ENCODE data around the gene FATE1. TPM values are rescaled to one million over a fixed set of nuclear protein-coding genes. Genes with fewer than 3 reads are reported as not detected.

FATE1 gene
- total RNA-seq, 2 experiments from 2014 or later, result not detected

DNA sequence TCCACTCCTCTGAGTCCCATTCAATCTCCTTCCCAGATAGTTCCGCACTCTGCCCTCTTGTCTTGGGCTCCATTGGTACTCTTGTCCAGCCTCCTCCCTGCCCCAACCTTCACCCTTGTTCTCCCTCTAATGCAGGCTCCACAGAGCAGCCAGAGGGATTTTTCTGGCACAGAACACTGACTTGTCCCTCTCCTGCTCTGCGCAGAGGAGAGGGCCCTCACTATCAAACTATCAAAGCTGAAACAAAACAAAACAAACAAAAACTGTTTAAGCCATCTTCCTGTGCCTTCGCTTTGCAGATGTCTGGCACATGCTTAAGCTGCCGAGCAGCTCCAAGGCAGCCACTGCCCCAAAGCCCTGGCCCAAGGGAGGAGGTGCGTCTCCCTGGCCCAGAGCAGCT lies 21.7 kb downstream of the FATE1 start:
- Histone ChIP-seq H3K4me1 (ENCODE audit: insufficient read depth, low read length) (no peaks in the 10 kb centered on the region), H3K4me3 (ENCODE audit: low read length) (no peak overlapping the region), H3K27me3 (ENCODE audit: control insufficient read depth in 1 of 2, insufficient read depth in 2 of 2, low read length in 2 of 2) (no peaks in the 10 kb centered on the region), H3K9me3 (ENCODE audit: control insufficient read depth in 1 of 2, insufficient read depth in 1 of 2, low read length in 2 of 2) (no peaks in the 10 kb centered on the region), H3K36me3 (ENCODE audit: insufficient read depth, low read length) (no peaks in the 10 kb centered on the region), H3K27ac (ENCODE audit: low read depth in 1 of 2, low read length in 2 of 2) (no peak overlapping the region)
- no peaks in the 10 kb centered on the region for H3K36me3 Mint-ChIP-seq (ENCODE audit: low read depth)
- no peaks in the 10 kb centered on the region for H3K9me3 Mint-ChIP-seq
- no peak overlapping the region for H3K27ac Mint-ChIP-seq
- CTCF ChIA-PET, result no interaction called here
- intact Hi-C loops (cut with DNase I, micrococcal nuclease), result no loop called here
- no peak for DNase-seq
- POLR2A ChIA-PET, result no interaction called here
- peaks cover 20% of the 10 kb centered on the region for H3K27me3 Mint-ChIP-seq
- H3K4me3 Mint-ChIP-seq, result no peak overlapping the region
- no peak for ATAC-seq (ENCODE audit: poor library complexity)
- TF ChIP-seq, protein P1, sequence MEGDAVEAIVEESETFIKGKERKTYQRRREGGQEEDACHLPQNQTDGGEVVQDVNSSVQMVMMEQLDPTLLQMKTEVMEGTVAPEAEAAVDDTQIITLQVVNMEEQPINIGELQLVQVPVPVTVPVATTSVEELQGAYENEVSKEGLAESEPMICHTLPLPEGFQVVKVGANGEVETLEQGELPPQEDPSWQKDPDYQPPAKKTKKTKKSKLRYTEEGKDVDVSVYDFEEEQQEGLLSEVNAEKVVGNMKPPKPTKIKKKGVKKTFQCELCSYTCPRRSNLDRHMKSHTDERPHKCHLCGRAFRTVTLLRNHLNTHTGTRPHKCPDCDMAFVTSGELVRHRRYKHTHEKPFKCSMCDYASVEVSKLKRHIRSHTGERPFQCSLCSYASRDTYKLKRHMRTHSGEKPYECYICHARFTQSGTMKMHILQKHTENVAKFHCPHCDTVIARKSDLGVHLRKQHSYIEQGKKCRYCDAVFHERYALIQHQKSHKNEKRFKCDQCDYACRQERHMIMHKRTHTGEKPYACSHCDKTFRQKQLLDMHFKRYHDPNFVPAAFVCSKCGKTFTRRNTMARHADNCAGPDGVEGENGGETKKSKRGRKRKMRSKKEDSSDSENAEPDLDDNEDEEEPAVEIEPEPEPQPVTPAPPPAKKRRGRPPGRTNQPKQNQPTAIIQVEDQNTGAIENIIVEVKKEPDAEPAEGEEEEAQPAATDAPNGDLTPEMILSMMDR (IDR thresholded peaks at IDR 0.05), result no peak
- H3K4me1 Mint-ChIP-seq (ENCODE audit: low read depth), result no peaks in the 10 kb centered on the region

- CTCF ChIA-PET, result no interaction called here
- TF ChIP-seq, protein P1 (IDR thresholded peaks at IDR 0.05), result no peak
- Mint-ChIP-seq H3K27me3 (peaks cover 20% of the 10 kb centered on the region), H3K4me3 (no peak overlapping the region), H3K4me1 (ENCODE audit: low read depth) (no peaks in the 10 kb centered on the region), H3K36me3 (ENCODE audit: low read depth) (no peaks in the 10 kb centered on the region), H3K27ac (no peak overlapping the region), H3K9me3 (no peaks in the 10 kb centered on the region)
- intact Hi-C loops (cut with DNase I, micrococcal nuclease), result no loop called here
- no peak overlapping the region for H3K27ac ChIP-seq (ENCODE audit: low read depth in 1 of 2, low read length in 2 of 2)
- no peak for ATAC-seq (ENCODE audit: poor library complexity)
- no peak for DNase-seq
- H3K27me3 ChIP-seq (ENCODE audit: control insufficient read depth in 1 of 2, insufficient read depth in 2 of 2, low read length in 2 of 2), result no peaks in the 10 kb centered on the region
- H3K36me3 ChIP-seq (ENCODE audit: insufficient read depth, low read length), result no peaks in the 10 kb centered on the region
- H3K4me1 ChIP-seq (ENCODE audit: insufficient read depth, low read length), result no peaks in the 10 kb centered on the region
- POLR2A ChIA-PET, result no interaction called here
- no peak overlapping the region for H3K4me3 ChIP-seq (ENCODE audit: low read length)
- no peaks in the 10 kb centered on the region for H3K9me3 ChIP-seq (ENCODE audit: control insufficient read depth in 1 of 2, insufficient read depth in 1 of 2, low read length in 2 of 2)
Observed at GRCh38 chrX:151738751-151739150, 22.9 kb downstream of the FATE1 start.

- intact Hi-C loops (cut with DNase I, micrococcal nuclease), result no loop called here
- Histone ChIP-seq H3K27me3 (ENCODE audit: control insufficient read depth in 1 of 2, insufficient read depth in 2 of 2, low read length in 2 of 2) (no peaks in the 10 kb centered on the region), H3K4me3 (ENCODE audit: low read length) (no peak overlapping the region), H3K9me3 (ENCODE audit: control insufficient read depth in 1 of 2, insufficient read depth in 1 of 2, low read length in 2 of 2) (no peaks in the 10 kb centered on the region), H3K27ac (ENCODE audit: low read depth in 1 of 2, low read length in 2 of 2) (no peak overlapping the region), H3K36me3 (ENCODE audit: insufficient read depth, low read length) (no peaks in the 10 kb centered on the region), H3K4me1 (ENCODE audit: insufficient read depth, low read length) (no peaks in the 10 kb centered on the region)
- DNase-seq (no peak), ATAC-seq (ENCODE audit: poor library complexity) (no peak)
- POLR2A ChIA-PET, result no interaction called here
- no peak overlapping the region for H3K27ac Mint-ChIP-seq
- H3K4me3 Mint-ChIP-seq, result no peak overlapping the region
- TF ChIP-seq, protein P1 (IDR thresholded peaks at IDR 0.05), result no peak
- H3K27me3 Mint-ChIP-seq, result peaks cover 3% of the 10 kb centered on the region
- no peaks in the 10 kb centered on the region for H3K36me3 Mint-ChIP-seq (ENCODE audit: low read depth)
- H3K9me3 Mint-ChIP-seq, result no peaks in the 10 kb centered on the region
- no peaks in the 10 kb centered on the region for H3K4me1 Mint-ChIP-seq (ENCODE audit: low read depth)
- CTCF ChIA-PET, result no interaction called here
Observed at GRCh38 chrX:151741606-151742005, 25.8 kb downstream of the FATE1 start.

Data from CD4-positive, alpha-beta T cell (primary cell).